SU-DHL-6 (cell line): ENCODE results near the gene DIS3L2.

Experiments
- H2AFZ ChIP-seq: fragments of 200-600 bp; sonication (generic); 2 replicates; pipeline ENCODE4 v1.6.1; 2014; ENCODE audit warnings: low read depth, mild to moderate bottlenecking, moderate library complexity, mixed read lengths, antibody characterized with exemption, low read length; ENCODE audit not compliant: severe bottlenecking
- H3F3A ChIP-seq: fragments of 200-600 bp; shearing (Covaris generic); 2 replicates; pipeline ENCODE4 v1.6.0; 2016; ENCODE audit warnings: antibody characterized with exemption, mild to moderate bottlenecking; ENCODE audit not compliant: insufficient read depth
- H3K27ac ChIP-seq: fragments of 200-600 bp; sonication (generic); 2 replicates; pipeline ENCODE4 v1.5.1; 2016; ENCODE audit warnings: low read depth, mild to moderate bottlenecking, low read length, moderate library complexity, mixed read lengths
- H3K27me3 ChIP-seq: fragments of 200-600 bp; sonication (generic), shearing (Covaris generic); 2 replicates; pipeline ENCODE4 v1.6.0; 2014; ENCODE audit warnings: mild to moderate bottlenecking, low read length
- H3K36me3 ChIP-seq: fragments of 200-600 bp; sonication (generic); 2 replicates; pipeline ENCODE4 v1.6.1; 2014; ENCODE audit warnings: mild to moderate bottlenecking, low read length, mixed read lengths
- H3K4me2 ChIP-seq: fragments of 300-600, 200-600 bp; shearing (Covaris generic), sonication (generic); 2 replicates; pipeline ENCODE4 v1.6.0; 2014; ENCODE audit warnings: low read length, low read depth, mild to moderate bottlenecking; ENCODE audit not compliant: poor library complexity, severe bottlenecking
- H3K4me3 ChIP-seq: fragments of 200-600 bp; sonication (generic); 2 replicates; pipeline ENCODE4 v1.5.1; 2014; ENCODE audit warnings: antibody characterized with exemption, low read length, mild to moderate bottlenecking, mixed read lengths; ENCODE audit not compliant: insufficient read depth, poor library complexity, severe bottlenecking
- H3K79me2 ChIP-seq: fragments of 200-600 bp; sonication (generic); 2 replicates; pipeline ENCODE4 v1.6.1; 2014; ENCODE audit warnings: mild to moderate bottlenecking, low read length, moderate library complexity; ENCODE audit not compliant: insufficient read depth
- H3K9ac ChIP-seq: fragments of 200-600 bp; sonication (generic); 2 replicates; pipeline ENCODE4 v1.7.0; 2014; ENCODE audit warnings: mild to moderate bottlenecking, low read length
- H3K9me2 ChIP-seq: fragments of 200-600 bp; sonication (generic); replicated peaks from 2 replicates; pipeline ENCODE4 v1.6.1; 2014; ENCODE audit warnings: low read length; ENCODE audit not compliant: insufficient read depth
- H3K9me3 ChIP-seq: fragments of 200-600 bp; sonication (generic); 2 replicates; pipeline ENCODE4 v1.6.1; 2014; ENCODE audit warnings: low read length, mixed read lengths; ENCODE audit not compliant: insufficient read depth
- H4K20me1 ChIP-seq: fragments of 200-600 bp; sonication (generic); 2 replicates; pipeline ENCODE4 v1.6.1; 2014; ENCODE audit warnings: low read depth, mild to moderate bottlenecking, antibody characterized with exemption, low read length, moderate library complexity, mixed read lengths
- EZH2phosphoT487 ChIP-seq: fragments of 200-600 bp; sonication (generic), shearing (Covaris generic); conservative IDR thresholded peaks from 2 replicates; pipeline ENCODE4 v1.6.1; 2018; ENCODE audit warnings: mild to moderate bottlenecking, antibody characterized with exemption, low read length, moderate library complexity, mixed read lengths
- TF ChIP-seq, protein P1 (sequence below): fragments of 200-600 bp; sonication (generic); IDR thresholded peaks from one replicate; pipeline ENCODE4 v1.5.1; 2017; ENCODE audit warnings: antibody characterized with exemption, mild to moderate bottlenecking, low read length, moderate library complexity; ENCODE audit not compliant: insufficient read depth, poor library complexity, severe bottlenecking

The DIS3L2 gene

DNA sequence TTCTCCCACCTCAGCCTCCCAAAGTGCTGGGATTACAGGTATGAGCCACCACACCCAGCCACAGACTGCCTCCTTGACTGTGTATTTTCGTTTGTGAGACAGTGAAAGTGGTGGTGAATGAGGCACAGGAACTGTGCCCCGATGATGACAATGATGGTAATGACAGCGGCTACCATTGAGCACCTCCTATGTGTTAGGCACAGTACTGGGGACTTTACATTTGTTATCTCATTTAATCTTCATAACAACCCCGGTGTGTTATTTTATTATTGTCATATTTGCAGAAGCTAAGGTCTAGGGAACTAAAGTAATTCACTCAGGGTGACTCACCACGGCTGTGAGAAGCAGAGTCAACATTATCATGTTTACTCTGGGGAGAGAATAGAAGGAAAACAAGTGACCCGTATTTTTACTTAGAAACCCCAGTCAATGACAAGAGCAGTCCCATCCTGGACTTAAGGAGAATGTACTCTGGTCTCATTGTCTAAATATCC is 339.4 kb downstream of the DIS3L2 start:
- no peak overlapping the region for H3K27ac ChIP-seq
- H3K4me3 ChIP-seq, result no peak overlapping the region
- no peaks in the 10 kb centered on the region for H3K9me2 ChIP-seq
- no peak overlapping the region for H3K9ac ChIP-seq
- H3K36me3 ChIP-seq, result no peaks in the 10 kb centered on the region
- H3K79me2 ChIP-seq, result no peaks in the 10 kb centered on the region
- H3K4me2 ChIP-seq, result no peak overlapping the region
- H3F3A ChIP-seq, result no peaks in the 10 kb centered on the region
- H4K20me1 ChIP-seq, result no peaks in the 10 kb centered on the region
- no peaks in the 10 kb centered on the region for H3K27me3 ChIP-seq
- no peaks in the 10 kb centered on the region for H3K9me3 ChIP-seq
- TF ChIP-seq, protein P1, sequence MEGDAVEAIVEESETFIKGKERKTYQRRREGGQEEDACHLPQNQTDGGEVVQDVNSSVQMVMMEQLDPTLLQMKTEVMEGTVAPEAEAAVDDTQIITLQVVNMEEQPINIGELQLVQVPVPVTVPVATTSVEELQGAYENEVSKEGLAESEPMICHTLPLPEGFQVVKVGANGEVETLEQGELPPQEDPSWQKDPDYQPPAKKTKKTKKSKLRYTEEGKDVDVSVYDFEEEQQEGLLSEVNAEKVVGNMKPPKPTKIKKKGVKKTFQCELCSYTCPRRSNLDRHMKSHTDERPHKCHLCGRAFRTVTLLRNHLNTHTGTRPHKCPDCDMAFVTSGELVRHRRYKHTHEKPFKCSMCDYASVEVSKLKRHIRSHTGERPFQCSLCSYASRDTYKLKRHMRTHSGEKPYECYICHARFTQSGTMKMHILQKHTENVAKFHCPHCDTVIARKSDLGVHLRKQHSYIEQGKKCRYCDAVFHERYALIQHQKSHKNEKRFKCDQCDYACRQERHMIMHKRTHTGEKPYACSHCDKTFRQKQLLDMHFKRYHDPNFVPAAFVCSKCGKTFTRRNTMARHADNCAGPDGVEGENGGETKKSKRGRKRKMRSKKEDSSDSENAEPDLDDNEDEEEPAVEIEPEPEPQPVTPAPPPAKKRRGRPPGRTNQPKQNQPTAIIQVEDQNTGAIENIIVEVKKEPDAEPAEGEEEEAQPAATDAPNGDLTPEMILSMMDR, result no peak
- TF ChIP-seq EZH2phosphoT487, result no peak
- no peak overlapping the region for H2AFZ ChIP-seq

DNA sequence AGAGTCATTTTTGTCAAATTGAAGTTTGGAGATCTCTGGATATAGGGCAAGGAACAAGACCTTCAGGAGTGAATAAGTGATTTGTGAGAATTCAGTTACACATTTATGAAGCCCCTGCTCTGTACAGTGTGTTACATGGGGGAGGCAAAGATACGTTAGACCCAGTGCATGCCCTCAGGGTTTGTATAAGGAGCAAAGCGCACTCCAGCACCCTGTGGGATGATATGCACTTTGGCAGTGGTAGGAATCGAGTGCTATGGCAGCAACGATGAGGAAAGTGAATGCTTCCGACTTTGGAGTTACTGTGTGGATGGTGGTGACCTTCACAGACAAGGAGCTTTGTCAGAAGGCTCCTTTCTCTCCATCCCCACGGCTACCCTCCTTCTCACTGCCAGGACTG is 342.7 kb downstream of the DIS3L2 start:
- no peaks in the 10 kb centered on the region for H3K9me3 ChIP-seq
- H4K20me1 ChIP-seq, result no peaks in the 10 kb centered on the region
- H3K4me3 ChIP-seq, result no peak overlapping the region
- no peaks in the 10 kb centered on the region for H3F3A ChIP-seq
- no peak overlapping the region for H2AFZ ChIP-seq
- H3K9me2 ChIP-seq, result no peaks in the 10 kb centered on the region
- TF ChIP-seq, protein P1, result no peak
- TF ChIP-seq EZH2phosphoT487, result no peak
- no peaks in the 10 kb centered on the region for H3K36me3 ChIP-seq
- no peaks in the 10 kb centered on the region for H3K79me2 ChIP-seq
- no peak overlapping the region for H3K27ac ChIP-seq
- H3K4me2 ChIP-seq, result no peak overlapping the region
- no peaks in the 10 kb centered on the region for H3K27me3 ChIP-seq
- no peak overlapping the region for H3K9ac ChIP-seq

DNA sequence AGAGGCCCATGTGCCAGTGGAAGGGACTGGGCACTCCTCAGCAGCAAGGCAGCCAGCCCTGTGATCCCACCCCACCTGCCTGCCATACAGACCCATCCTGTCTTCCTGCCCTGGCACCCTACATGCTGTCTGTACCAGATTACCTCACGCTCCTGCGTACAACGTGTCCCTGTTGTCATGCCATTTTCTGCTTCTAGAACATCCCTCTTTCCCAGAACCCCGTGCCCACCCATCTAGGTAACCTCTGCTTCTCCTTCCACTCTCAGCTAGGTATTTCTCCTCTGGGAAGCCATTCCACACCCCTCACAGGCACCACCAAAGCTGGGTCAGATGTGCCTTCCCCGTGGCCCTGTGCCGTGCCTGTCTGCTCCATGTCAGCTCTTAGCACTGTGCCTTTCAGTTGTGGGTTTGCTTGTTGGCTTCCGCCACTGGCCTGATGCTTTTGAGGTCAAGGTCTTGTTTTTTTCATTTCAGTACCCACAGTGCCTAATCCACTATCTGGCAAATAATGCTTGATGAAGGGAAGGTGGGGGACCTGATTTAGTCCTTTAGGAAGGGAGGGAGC is 345.3 kb downstream of the DIS3L2 start:
- H3K27ac ChIP-seq, result no peak overlapping the region
- H3K4me2 ChIP-seq, result no peak overlapping the region
- H3K79me2 ChIP-seq, result no peaks in the 10 kb centered on the region

DNA sequence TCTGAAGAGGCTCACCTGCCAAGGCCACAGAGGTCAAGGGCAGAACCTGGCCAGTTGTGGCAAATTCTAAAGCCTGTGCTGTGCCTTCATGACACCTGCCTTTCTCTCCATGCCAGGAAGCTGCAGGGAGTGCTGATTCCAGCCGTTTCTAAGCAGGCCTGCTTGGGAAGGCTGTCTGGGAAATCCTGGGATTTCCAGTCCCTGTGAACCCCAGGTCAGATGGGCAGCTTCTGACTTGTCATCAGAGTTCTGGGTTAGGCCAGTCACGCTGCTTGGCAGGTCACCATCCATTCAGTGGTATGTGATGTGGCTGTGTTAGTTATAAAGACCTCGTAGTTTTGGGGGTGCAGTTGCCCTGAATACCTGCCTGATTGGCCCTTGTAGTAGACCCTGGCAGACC is 346.3 kb downstream of the DIS3L2 start:
- H3F3A ChIP-seq, result no peaks in the 10 kb centered on the region
- H3K27me3 ChIP-seq, result no peaks in the 10 kb centered on the region
- H3K36me3 ChIP-seq, result peaks cover 5% of the 10 kb centered on the region; the same call in 1 of the 2 replicates
- no peak overlapping the region for H2AFZ ChIP-seq
- no peak for TF ChIP-seq EZH2phosphoT487
- TF ChIP-seq, protein P1, result no peak
- no peaks in the 10 kb centered on the region for H3K79me2 ChIP-seq
- H4K20me1 ChIP-seq, result no peaks in the 10 kb centered on the region
- peaks cover 9% of the 10 kb centered on the region; the same call in 1 of the 2 replicates for H3K9me3 ChIP-seq
- no peak overlapping the region for H3K9ac ChIP-seq
- H3K27ac ChIP-seq, result no peak overlapping the region
- H3K4me2 ChIP-seq, result no peak overlapping the region
- no peaks in the 10 kb centered on the region for H3K9me2 ChIP-seq
- no peak overlapping the region for H3K4me3 ChIP-seq

More for the DNA sequence above, 345.3 kb downstream of the DIS3L2 start:
- no peaks in the 10 kb centered on the region for H3K27me3 ChIP-seq
- H3F3A ChIP-seq, result no peaks in the 10 kb centered on the region
- no peaks in the 10 kb centered on the region for H4K20me1 ChIP-seq
- no peak overlapping the region for H3K9ac ChIP-seq
- H3K36me3 ChIP-seq, result no peaks in the 10 kb centered on the region
- no peak overlapping the region for H2AFZ ChIP-seq
- H3K9me2 ChIP-seq, result no peaks in the 10 kb centered on the region
- no peaks in the 10 kb centered on the region for H3K9me3 ChIP-seq
- H3K4me3 ChIP-seq, result no peak overlapping the region
- no peak for TF ChIP-seq EZH2phosphoT487
